VCaP (cell line): ENCODE results near the gene ARHGEF7.
A peak's percentile ranks its signal among the peaks of the same experiment; 100 is the strongest.
"Not testable (repeated sequence)": the region's sequence is repeated elsewhere in the genome, so short reads cannot be mapped to it uniquely, and the experiment has no call there.

Source experiments
- H3K27ac ChIP-seq: fragments of 450-650 bp; 2 replicates; pipeline ENCODE4 v1.5.1; 2017
- CTCF ChIP-seq: fragments of 450-650 bp; conservative IDR thresholded peaks from 2 replicates; pipeline ENCODE4 v1.5.1; 2017; ENCODE audit warnings: mild to moderate bottlenecking, moderate library complexity

Gene ARHGEF7

DNA sequence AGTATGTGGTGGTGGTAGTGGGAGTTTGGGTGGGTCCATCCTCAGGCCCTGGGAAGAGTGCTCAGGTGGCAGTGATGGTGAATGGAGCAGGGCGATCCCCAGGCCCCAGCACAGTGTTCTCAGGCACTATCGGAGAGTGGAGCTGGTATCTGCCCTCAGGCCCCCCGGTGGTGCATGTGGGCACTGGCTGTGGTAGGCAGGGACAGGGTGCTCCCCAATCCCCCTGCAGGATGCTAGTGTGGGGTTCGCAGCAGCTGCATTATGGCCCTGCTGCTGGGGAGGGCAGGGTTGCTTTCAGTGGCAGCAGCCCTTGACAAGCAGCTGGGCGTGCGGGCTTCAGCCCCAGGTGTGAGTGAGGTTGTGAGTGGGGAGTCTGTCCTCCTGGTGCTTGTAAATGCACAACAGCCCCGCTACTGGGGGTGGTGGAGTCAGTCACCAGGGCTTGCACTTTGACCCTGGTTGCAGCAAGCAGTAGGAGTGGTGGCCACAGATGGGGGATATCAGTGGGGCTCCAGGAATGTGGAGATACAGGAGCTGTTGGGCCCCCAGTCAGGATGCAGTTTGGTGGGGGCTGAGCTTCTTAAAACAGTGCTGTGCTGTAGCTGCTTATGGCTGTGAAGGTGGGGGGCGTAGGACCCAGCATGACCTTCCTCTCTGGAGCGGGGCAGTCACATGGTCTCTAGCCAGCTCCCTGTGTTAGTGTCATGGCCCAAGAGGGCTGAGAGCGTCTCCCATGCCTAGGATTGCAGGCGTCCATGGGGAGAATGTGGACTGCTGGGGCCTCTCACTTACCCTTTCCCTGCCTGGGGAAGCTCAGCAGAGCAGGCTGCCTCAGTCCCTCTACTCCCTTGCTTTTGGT is 38.7 kb upstream of the ARHGEF7 start:
- no peak overlapping the region for H3K27ac ChIP-seq
- peak; percentile 29 for TF ChIP-seq CTCF

GRCh38 chr13:111079375-111079774 is 35.7 kb upstream of the ARHGEF7 start:
- TF ChIP-seq CTCF = no peak

DNA sequence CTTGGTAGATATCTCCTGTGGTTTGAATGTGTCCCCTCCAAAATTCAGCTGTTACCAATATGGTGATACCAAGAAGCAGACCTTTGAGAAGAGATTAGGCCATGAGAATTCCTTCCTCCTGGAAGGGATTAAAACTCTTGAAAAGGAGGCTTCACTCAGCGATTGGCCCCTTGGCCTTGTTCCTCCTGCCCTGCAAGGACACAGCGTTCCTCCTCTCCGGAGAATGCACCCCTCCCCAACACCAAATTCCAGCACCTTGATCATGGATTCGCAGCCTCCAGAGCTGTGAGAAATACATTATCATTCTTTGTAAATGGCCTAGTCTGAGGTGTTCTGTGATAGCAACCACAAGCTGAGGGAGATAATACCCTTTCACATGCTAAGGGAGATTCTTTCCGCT is 34.5 kb upstream of the ARHGEF7 start:
- no peak overlapping the region for H3K27ac ChIP-seq
- no peak for TF ChIP-seq CTCF

More at GRCh38 chr13:111079375-111079774, 35.7 kb upstream of the ARHGEF7 start:
- H3K27ac ChIP-seq = no peak overlapping the region

- H3K27ac ChIP-seq = no peak overlapping the region
- TF ChIP-seq CTCF = no peak
Measured at GRCh38 chr13:111082240-111082639, 32.9 kb upstream of the ARHGEF7 start.

DNA sequence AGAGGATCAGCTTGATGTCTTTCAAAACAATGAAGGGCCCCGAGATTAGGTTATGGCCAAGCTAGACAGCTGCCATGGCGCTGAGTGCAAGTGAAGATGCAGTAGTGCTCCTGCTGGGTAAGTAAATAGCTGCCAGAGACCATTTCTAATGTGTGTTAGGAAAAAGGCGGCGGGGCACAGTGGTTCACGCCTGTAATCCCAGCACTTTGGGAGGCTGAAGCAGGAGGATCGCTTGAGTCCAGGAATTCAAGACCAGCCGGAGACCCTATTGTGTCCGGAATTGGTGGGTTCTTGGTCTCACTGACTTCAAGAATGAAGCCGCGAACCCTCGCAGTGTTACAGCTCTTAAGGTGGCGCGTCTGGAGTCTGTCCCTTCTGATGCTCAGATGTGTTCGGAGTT is 32.3 kb upstream of the ARHGEF7 start:
- H3K27ac ChIP-seq = not testable (repeated sequence)

- H3K27ac ChIP-seq = not testable (repeated sequence)
Measured at GRCh38 chr13:111083693-111084092, 31.4 kb upstream of the ARHGEF7 start.

DNA sequence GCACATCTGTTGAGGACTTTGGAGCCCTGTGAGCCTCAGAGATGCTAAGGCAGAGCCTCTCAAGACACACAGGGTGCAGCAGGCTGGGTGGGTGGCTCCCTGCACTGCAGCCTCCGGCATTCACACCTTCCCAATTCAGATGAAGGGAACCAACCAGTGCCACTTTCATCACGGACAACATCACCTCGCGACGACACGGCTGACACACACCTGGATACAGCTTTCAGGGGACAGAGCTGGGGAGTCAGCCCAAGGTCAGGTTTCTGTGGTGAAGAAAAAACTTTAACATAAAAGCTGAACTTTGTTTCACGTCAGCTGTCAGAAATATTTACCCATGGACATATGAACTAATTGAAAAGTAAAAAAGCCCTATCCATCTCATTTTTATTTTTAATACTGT is 24.9 kb upstream of the ARHGEF7 start:
- no peak overlapping the region for H3K27ac ChIP-seq
- 0 out of 2 replicates have a peak, but pooled peaks have one; percentile 10 for TF ChIP-seq CTCF

- no peak for TF ChIP-seq CTCF
- H3K27ac ChIP-seq = no peak overlapping the region
Measured at GRCh38 chr13:111092685-111093084, 22.4 kb upstream of the ARHGEF7 start.
